Ramos (cell line): Measurements from ENCODE around the gene FGFBP1.

Source experiments
- in situ Hi-C: fragments of 300-500 bp; cut with MboI; formaldehyde crosslinking; loops from one replicate; pipeline ENCODE4 v1.14.3; 2022; ENCODE audit warnings: low sequenced_read_pairs; ENCODE audit not compliant: unreplicated experiment

FGFBP1 gene

DNA sequence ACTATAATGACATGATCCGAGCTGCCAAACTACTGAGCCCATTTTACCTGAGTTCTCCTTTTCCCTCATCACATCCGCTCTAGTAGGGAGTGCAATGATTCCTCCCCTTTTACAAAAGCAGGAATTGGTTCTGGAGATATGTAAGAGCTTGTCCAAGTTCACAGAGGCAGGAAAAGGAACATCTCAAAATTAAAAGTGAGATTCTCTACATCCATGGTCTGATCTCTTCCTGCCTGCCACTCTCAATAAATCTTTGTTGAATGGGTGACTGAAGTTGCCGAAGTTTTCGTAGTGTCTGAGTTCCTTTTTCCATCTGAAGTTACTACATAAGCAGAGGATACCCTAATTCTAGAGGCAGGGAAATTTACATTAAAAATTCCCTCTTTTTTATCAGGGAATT, at the start of gene FGFBP1:
TSS of gene FGFBP1 (minus strand) at position 101 of the 400 bp plus-strand sequence. CDS start 2,108 bp downstream, outside the sequence.
- in situ Hi-C loops: no loop called here

DNA sequence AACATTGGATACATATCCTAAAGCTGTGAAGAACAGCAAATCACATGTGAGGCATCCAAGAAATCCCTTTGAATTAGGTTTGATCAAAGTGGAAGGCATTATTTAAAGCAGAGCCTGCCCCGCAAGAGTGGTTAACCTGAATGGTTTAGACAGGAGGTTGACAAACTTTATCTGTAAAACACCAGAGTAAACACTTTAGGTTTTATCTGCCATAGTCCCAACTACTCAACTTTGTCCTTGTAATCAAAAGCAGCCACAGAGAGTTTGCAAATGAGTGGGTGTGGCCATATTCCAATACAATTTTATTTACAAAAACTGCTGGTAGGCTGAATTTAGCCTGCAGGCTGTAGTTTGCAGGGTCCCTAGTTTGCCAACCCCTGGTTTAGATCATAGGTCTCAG, 49.7 kb upstream of the FGFBP1 start:
- in situ Hi-C loops: no loop called here

DNA sequence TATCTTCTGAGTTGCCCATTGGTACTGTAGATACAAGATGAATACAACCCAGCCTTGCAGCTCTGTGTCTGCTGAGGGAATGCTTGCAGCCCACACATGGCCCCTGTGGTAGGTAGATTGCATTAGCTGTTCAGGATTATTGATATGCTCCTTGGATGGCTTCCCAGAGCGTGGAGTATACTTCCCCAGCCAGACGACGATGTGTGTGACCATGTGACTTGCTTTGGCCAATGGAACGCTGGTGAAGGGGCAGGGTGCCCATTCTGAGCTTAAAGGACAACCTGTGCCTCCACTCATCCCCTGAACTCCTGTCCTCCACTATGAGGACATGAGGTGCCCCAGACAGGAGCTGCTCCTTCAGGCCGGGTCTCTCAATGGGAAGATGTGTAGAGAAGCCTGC, 48.4 kb upstream of the FGFBP1 start:
- in situ Hi-C loops: no loop called here

DNA sequence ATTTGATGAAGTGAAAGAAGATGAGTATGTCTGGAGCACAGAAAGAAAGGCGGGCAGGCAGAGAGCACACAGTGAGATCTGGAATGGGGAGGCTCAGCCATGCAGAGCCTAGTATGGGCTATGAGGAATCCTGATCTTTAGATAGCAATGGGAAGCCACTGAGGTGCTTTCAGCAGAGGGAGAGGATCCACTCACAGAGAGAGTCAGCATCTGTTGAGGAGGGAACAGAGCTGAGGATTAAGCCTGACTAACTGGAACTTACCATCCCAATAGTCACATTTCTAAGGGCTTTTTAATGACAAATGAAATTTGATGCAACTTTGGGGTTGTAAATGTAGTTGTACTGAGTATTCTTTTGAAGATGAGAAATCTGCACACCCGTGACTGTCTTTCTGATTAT, 45.1 kb upstream of the FGFBP1 start:
- in situ Hi-C loops: no loop called here

DNA sequence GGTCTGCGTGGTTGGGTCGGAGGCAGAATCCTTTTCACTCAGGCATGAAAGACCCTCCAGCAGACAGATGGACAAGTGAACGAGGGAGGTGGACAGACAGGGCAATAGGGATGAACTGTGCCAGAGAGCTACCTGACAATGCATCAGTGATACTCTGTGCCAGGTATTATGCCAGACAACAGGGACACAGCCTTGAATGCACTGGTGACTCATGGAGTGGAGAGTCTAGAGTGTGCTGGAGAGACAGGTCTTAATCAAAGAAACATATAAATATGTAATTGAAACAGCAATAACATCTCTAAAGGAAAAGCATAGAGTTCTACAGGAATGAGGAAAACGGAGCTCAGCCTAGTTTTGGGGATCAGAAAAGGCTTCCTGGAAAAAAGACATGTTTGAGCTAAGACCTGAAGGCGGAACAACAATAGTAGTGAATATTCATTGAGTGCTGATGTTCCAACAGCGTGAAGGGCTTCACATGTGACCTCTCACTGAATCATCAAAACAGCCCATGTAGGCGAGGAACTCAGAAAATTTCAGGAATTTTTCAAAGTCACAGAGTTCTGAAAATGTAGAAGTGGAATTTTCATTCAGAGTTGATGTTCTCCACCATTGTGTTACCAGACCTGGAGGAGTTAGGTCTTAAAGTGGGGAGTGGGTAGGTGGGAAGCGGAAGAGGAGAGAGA, 44.4 kb upstream of the FGFBP1 start:
- in situ Hi-C loops: no loop called here

DNA sequence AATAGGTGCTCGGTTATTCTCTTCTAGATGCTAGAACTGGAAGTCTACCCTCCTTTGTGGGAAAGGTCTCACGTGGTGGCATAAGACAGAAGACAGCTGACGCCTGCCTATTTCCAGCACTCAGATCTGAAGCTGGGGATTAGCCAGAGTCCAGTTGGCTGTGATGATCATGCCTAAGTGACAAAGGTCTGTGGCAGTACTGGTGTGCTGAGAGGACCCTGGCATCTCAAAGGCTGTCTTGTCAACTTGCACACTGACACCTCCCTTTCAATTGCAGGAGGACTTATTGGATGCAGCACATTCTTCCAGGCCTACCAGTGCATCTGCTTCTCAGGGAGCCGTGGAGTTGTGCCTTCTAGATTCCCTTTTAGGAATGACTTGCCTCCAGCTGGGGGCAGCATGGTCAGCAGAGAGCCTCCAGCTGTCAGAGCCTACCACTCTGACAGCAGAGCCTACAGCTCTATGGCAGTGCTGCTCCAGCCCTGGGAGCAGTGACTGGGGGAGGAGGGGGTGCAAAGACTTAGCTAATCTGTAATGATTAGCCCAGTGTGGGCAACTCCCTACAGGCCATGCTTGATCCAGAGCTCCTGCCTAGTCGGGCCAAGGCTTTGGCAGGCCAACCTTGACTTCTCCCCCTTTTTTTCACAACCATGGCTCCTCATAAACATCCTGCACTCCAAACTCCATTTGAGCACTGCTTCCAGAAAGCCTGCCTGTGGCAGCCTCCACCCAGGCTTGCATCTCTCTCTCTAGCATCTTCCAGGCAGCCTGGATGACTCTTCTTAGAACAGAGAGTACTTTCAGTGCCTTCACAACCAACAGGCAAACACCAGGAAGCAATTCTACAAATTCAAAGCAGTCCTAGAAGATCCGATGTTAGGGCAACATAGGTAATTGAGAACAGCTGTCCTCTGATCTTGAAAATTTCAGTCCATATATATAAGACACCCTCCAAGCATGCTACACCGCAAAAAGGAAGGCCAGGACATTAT, 38.2 kb upstream of the FGFBP1 start:
- in situ Hi-C loops: no loop called here

DNA sequence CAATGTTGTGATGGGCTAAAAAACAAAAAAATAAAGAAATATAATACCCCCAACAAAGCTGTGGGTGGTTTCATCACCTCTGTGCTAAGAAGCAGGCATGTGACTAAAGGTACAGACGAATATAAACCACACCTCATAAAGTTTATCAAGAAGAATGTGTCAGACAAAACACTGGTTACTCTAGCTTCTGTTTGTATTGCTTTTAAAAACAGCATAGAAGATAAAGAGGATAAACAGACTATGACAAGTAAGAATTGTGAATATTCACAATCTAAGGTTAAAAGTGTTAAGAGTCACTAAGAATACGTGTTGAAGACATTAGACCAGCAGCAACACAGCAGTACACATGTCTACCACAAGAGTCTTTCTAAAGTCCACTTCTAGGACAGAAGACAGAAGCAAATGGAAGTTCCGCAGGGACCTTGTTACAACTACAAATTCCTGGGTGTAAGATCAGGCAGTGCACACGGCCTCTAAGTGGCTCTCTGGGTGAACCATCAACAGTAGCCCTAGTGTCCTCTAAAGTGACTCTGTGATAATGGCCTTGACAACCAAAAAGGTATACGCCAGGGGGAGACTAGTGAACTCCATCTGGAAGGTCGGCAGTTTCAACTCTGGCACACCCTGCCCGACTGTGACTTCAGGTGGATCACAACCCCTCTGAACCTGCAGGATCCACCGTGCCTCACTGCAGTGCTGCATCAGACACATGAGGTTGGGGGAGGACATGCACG, 32.7 kb upstream of the FGFBP1 start:
- in situ Hi-C loops: loop anchor here (25.0 kb wide), 2 partner anchors 509 to 734 kb away; partner anchors contain the start of gene CC2D2A

DNA sequence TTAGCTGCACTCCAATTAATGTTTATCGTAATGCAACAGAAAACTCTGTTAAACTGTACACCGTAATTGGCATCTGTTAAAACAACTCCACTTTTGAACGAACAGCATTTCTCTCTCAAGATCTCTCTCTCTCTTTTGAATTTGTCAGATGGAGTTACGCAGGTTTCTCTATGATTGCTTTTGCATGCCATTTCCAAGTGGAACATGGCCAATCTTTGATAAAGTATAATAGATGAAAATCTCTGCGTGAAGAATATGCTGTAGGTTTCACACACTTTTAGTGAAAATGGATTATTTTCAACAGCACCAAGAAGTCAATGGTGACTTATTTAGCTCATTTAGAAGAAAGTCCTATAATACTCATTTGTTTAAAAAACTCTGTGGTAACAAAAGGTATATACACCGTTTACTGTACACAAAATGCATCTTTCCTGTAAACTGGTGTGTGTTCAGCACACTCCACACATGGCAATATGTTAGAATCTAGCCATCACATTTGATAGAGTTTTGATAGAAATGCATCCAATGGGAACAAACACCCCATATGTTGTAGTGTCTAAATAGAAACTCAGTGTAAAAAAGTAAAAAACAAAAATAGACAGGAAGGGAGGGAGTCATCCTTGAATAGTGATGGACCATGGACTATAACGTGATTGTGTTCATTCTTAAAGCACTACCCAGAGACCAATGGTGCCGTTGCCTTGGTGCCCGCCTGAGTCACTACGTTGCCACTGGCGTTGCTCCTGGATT, 30.2 kb upstream of the FGFBP1 start:
- in situ Hi-C loops: loop anchor here (25.0 kb wide), 2 partner anchors 506 to 731 kb away; partner anchors contain the start of gene CC2D2A

DNA sequence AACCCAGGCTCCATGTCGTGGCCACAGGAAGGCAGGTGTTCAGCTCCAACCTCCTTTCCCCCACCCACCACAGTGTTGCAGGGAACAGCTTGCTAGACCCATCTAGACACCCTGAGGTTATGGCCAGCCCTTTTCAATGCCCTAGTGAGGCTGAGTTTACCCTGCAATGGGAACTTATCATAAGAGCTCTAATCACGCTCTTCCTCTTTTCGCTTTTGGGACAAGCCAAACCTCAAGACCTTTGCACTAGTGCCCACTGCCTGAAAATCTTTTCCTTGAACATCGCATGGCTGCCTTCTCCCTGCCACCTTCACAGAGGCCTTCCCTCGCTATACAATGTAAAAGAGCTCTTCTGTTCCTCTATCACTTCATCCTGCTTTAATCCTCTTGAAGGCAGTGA, 26.8 kb upstream of the FGFBP1 start:
- in situ Hi-C loops: loop anchor here (25.0 kb wide), 2 partner anchors 503 to 728 kb away; partner anchors contain the start of gene CC2D2A

DNA sequence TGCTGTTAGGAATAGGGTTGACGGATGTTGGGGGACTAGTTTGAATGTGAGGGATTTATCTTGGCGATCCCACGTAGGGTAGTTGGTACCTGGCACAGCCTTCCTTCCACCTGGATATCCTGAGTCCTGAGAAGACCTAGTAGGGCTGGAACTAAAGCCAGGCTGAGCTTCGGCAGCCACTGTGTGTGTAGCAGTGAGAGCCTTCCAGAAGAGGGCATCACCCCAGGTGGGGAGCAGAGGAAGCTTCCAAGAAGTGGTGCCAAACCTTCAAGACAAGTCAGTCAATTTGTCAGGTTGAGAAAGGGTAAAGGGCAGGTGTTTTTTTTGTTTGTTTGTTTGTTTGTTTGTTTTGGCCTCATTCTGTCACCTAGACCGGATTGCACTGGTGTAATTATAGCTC, 25.6 kb upstream of the FGFBP1 start:
- in situ Hi-C loops: loop anchor here (25.0 kb wide), 2 partner anchors 502 to 727 kb away; partner anchors contain the start of gene CC2D2A

DNA sequence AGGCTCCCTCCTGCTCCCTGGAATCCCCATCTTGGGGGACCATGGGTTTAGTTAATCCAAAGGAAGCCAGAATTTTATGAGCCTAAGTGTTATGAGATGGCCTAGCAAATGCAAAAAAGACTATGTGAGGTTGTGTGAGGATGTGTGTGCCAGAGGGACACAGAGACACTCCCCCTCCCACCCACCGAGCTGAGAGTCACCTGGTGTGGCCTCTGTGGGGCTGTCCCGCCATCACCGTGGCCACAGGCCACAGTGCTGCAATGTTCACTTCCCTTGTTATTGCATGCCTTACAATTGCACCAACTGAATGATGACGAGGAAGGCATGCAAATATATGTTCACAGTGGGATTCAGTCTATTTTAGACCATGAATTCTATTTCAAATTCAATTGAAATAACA, 25.0 kb upstream of the FGFBP1 start:
- in situ Hi-C loops: loop anchor here (25.0 kb wide), 2 partner anchors 501 to 726 kb away; partner anchors contain the start of gene CC2D2A

DNA sequence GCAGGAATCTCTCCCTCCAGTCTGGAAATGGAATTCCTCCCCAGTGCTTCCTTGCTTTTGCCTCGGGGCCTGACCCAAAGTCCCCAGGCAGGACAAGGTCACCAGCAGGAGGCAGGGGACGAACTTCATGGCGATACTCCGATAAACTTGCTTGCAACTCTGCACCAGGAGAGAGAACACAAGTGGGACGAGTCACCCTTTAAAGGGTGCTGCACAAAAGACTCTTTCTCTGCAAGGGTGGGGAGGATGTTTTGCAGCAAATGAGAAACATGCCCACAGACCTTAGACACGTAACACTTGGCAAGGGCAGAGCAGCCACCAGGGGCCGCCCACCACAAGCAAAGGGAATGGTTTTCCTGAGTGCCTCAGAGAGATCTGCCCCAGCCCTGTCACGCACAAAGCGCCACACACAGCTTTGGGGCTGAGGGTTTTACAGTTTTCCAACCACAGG, 24.5 kb upstream of the FGFBP1 start, which contains the start of gene FGFBP2:
TSS of gene FGFBP2 (minus strand) at position 175 of the 451 bp plus-strand sequence. CDS start at position 129, 46 bp downstream.
- in situ Hi-C loops: loop anchor here (25.0 kb wide), 2 partner anchors 501 to 726 kb away; partner anchors contain the start of gene CC2D2A

DNA sequence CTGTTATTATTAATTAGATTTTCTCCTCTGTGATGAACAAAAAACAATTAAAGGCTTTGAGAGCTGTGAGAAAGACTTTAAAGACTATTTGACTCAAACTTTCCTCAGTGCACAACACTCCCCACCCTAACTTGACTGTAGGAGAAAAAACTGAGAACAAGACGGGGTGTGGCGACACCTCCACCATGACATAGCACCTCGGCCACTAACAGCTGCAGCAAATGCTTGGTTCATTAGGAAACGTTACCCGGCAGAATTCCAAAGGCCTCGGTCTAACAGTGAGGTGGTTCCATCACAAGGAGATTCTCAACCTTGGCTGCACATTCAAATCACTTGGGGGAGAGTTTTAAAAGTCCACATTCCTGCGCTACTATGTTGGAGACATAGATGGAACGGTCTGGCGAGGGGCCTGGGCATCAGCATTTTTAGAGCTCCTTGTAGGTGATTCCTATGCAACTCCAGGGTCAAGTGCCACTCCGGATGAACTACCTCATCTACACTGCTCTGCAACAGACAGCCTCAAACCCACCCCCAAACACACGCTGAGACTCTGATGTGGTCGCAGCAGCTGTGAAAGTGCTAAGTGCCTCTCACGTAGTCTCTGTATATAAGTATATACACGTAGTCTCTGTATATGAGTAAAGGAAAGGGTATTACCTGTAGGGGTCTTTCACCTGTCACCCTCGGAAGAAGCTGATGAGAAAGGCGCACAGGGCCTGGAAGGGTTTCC, 23.4 kb upstream of the FGFBP1 start:
- in situ Hi-C loops: loop anchor here (25.0 kb wide), 2 partner anchors 500 to 725 kb away; partner anchors contain the start of gene CC2D2A

DNA sequence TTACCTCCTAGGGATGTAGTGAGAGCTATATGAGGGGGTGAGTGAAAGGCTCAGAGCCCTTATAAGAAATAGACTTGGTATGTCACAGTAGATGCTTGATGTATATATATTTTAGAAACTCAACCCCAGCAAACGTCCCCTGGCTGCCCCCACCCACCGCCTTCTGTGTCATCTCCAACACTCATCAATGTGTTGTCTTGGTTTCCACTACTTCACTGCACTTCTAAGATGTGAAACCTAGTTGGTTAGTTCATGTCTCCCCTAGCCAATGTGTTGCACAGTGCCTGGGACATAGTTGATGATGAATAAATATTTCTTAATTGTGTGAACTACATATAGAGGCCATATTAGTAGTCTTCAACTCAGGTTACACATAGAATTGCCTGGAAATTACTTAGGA, 20.0 kb upstream of the FGFBP1 start:
- in situ Hi-C loops: loop anchor here (10.0 to 25.0 kb wide), 3 partner anchors 224 to 721 kb away; partner anchors contain the start of gene CC2D2A

DNA sequence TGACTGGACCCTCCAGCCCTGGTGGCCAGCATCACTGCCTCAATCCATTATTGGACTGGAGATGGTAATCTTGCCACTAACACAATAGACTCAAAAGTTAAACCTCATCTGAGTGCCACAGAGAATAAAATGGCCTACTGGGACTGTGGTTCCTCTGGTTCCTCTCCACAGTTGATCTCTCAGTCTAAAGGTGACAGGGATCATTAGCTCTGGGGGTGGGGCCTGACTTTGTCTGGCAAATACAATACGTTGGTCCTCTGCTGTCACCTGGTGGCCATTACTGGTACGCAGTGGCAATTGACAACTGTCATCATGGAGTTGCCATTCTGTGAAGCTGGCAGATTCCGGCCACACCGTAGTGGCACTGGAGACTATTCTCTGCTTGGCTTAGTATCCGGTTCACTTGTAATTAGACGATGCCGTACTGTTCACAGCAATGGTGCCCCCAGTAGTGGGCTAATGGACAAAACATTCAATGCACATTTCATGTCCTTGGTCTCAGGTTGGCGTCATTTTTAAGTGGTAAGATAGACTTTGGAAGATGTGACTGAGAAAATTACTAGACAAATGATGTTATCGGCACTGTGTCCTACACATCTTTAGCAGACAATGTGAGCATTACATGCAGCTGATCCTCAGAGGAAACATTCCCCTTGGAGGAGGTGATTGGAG, 17.8 kb upstream of the FGFBP1 start:
- in situ Hi-C loops: loop anchor here (10.0 to 25.0 kb wide), 3 partner anchors 222 to 719 kb away; partner anchors contain the start of gene CC2D2A

DNA sequence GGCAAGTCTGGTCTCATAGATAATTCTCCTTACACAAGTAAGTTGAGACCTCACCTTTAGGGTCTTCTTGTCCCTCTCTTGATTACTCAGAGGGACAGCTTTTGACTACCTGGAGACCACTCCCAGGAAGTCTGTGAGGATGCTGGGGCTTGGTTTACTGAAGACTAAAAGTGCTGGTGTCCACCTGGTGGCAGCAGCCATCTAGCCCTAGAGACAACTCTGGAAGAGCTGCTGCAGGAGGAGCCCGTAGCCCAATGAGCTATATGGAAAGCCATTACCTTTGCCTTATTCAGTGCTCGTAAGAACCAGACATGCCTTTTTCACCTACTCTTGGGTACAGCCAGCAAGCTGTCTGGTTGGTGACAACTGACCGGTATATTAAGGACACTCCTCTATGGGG, 17.1 kb upstream of the FGFBP1 start:
- in situ Hi-C loops: loop anchor here (10.0 to 25.0 kb wide), 3 partner anchors 221 to 718 kb away; partner anchors contain the start of gene CC2D2A

DNA sequence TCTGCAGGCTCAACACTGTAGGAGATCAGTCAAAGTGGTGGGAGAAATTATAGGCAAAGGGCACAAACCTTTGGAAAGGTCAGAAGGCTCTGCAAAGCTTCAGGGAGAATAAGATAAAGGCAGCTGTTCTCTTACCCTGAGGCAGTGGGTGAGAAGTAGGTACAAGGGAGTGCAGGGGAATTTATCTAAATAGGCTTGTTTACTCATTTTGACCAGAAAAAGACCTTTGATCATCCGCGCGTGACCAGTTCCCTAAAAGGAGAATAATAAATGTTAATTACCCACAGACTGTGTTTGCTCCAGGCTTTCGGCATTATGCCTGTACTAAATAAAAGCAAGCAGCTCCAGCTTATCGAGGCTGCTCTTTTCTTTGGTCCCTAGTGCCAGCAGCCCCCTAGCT, 15.1 kb upstream of the FGFBP1 start:
- in situ Hi-C loops: loop anchor here (10.0 to 25.0 kb wide), 3 partner anchors 219 to 716 kb away; partner anchors contain the start of gene CC2D2A
